ENCODE results near the gene NIFK. TPM values are rescaled to one million over a fixed set of nuclear protein-coding genes. Genes with fewer than 3 reads are reported as not detected.
"Not testable (repeated sequence)": the region's sequence is repeated elsewhere in the genome, so short reads cannot be mapped to it uniquely, and the experiment has no call there.

NIFK gene
- polyA plus RNA-seq, 1 experiment = 52.8 TPM

- Histone ChIP-seq H3K27ac (ENCODE audit: low read depth, low read length) (no peak overlapping the region), H3K9me3 (ENCODE audit: control insufficient read depth, insufficient read depth, low read length) (no peaks in the 10 kb centered on the region), H3K27me3 (ENCODE audit: control insufficient read depth, insufficient read depth, low read length) (peaks cover 2% of the 10 kb centered on the region), H3K4me3 (ENCODE audit: low read depth, low read length) (no peak overlapping the region)
- DNase-seq (ENCODE audit: low read depth, low spot score) = no peak
- POLR2A ChIA-PET = no interaction called here
- CTCF ChIA-PET = interaction anchor here (1.0 to 1.2 kb wide), 2 partner anchors 9 to 342 kb away, joined by 3 read pairs; no protein-coding TSS in a partner anchor
- no peak for TF ChIP-seq CTCF (IDR thresholded peaks at IDR 0.05; ENCODE audit: low read depth, low read length)
These were observed 38.3 kb downstream of the NIFK start for GRCh38 chr2:121698318-121698930.

GRCh38 chr2:121697108-121697631 lies 39.5 kb downstream of the NIFK start:
- H3K27ac ChIP-seq (ENCODE audit: low read depth, low read length) = no peak overlapping the region
- no peaks in the 10 kb centered on the region for H3K9me3 ChIP-seq (ENCODE audit: control insufficient read depth, insufficient read depth, low read length)
- no peak overlapping the region for H3K4me3 ChIP-seq (ENCODE audit: low read depth, low read length)
- TF ChIP-seq CTCF (IDR thresholded peaks at IDR 0.05; ENCODE audit: low read depth, low read length) = no peak
- CTCF ChIA-PET = no interaction called here
- H3K27me3 ChIP-seq (ENCODE audit: control insufficient read depth, insufficient read depth, low read length) = peaks cover 2% of the 10 kb centered on the region
- DNase-seq (ENCODE audit: low read depth, low spot score) = no peak
- POLR2A ChIA-PET = no interaction called here

- ChIA-PET POLR2A (no interaction called here), CTCF (no interaction called here)
- H3K9me3 ChIP-seq (ENCODE audit: control insufficient read depth, insufficient read depth, low read length) = no peaks in the 10 kb centered on the region
These were observed 40.2 kb downstream of the NIFK start for GRCh38 chr2:121696410-121696930.

GRCh38 chr2:121695171-121695451 lies 41.6 kb downstream of the NIFK start:
- Histone ChIP-seq H3K27me3 (ENCODE audit: control insufficient read depth, insufficient read depth, low read length) (no peaks in the 10 kb centered on the region), H3K27ac (ENCODE audit: low read depth, low read length) (no peak overlapping the region), H3K9me3 (ENCODE audit: control insufficient read depth, insufficient read depth, low read length) (no peaks in the 10 kb centered on the region), H3K4me3 (ENCODE audit: low read depth, low read length) (no peak overlapping the region)
- CTCF ChIA-PET = no interaction called here
- POLR2A ChIA-PET = no interaction called here
- TF ChIP-seq CTCF (IDR thresholded peaks at IDR 0.05; ENCODE audit: low read depth, low read length) = no peak
- no peak for DNase-seq (ENCODE audit: low read depth, low spot score)

More at GRCh38 chr2:121696410-121696930, 40.2 kb downstream of the NIFK start:
- H3K4me3 ChIP-seq (ENCODE audit: low read depth, low read length) = no peak overlapping the region
- H3K27me3 ChIP-seq (ENCODE audit: control insufficient read depth, insufficient read depth, low read length) = peaks cover 2% of the 10 kb centered on the region
- TF ChIP-seq CTCF (IDR thresholded peaks at IDR 0.05; ENCODE audit: low read depth, low read length) = no peak
- no peak for DNase-seq (ENCODE audit: low read depth, low spot score)
- no peak overlapping the region for H3K27ac ChIP-seq (ENCODE audit: low read depth, low read length)

GRCh38 chr2:121694398-121695170 lies 42.1 kb downstream of the NIFK start:
- no peak for DNase-seq (ENCODE audit: low read depth, low spot score)
- Histone ChIP-seq H3K4me3 (ENCODE audit: low read depth, low read length) (no peak overlapping the region), H3K27me3 (ENCODE audit: control insufficient read depth, insufficient read depth, low read length) (no peaks in the 10 kb centered on the region), H3K27ac (ENCODE audit: low read depth, low read length) (no peak overlapping the region), H3K9me3 (ENCODE audit: control insufficient read depth, insufficient read depth, low read length) (no peaks in the 10 kb centered on the region)
- TF ChIP-seq CTCF (IDR thresholded peaks at IDR 0.05; ENCODE audit: low read depth, low read length) = no peak
- ChIA-PET POLR2A (no interaction called here), CTCF (no interaction called here)

- POLR2A ChIA-PET; H3K4me3 ChIP-seq (ENCODE audit: low read depth, low read length); DNase-seq (ENCODE audit: low read depth, low spot score); H3K27me3 ChIP-seq (ENCODE audit: control insufficient read depth, insufficient read depth, low read length); H3K27ac ChIP-seq (ENCODE audit: low read depth, low read length); H3K9me3 ChIP-seq (ENCODE audit: control insufficient read depth, insufficient read depth, low read length): not testable (repeated sequence)
- CTCF ChIA-PET = interaction anchor here (0.7 to 1.2 kb wide), 2 partner anchors 160 kb away, joined by 3 read pairs; partner anchors contain the start of gene RNU4ATAC
These were observed 46.1 kb downstream of the NIFK start for GRCh38 chr2:121690572-121690971.
